A549 (cell line): ENCODE measurements around the gene ADD2. TPM values are rescaled to one million over a fixed set of nuclear protein-coding genes. Genes with fewer than 3 reads are reported as not detected.

Experiments
- ATAC-seq, 2 experiments: fragments of 200-7000 bp in 1 of 2; fragments of >200 bp in 1 of 2; cut with Nextera tagmentation in 1 of 2; cut with Tn5 transposase in 1 of 2; 3 replicates each; pipeline versions ENCODE4 v1.8.0 to v1.9.1; 2018 to 2020; ENCODE audit warnings: mild to moderate bottlenecking in 1 of 2, moderate library complexity in 1 of 2
- CTCF ChIA-PET: fragments of 300-600 bp; sonication (Branson Sonifier 250); formaldehyde crosslinking; extraction: SDS; loops from one replicate; lab custom pipeline; 2021; ENCODE audit warnings: antibody characterized with exemption, inconsistent platforms; lab: Yijun Ruan, JAX
- POLR2A ChIA-PET: fragments of 350-600 bp; formaldehyde crosslinking; extraction: SDS; loops from one replicate; lab custom pipeline; 2021; ENCODE audit warnings: antibody characterized with exemption, inconsistent platforms; lab: Yijun Ruan, JAX
- DNase-seq, 2 experiments: peaks; one replicate each; pipeline versions ENCODE4 v3.0.0 to v3.0.0-alpha.2; 2011 to 2016; ENCODE audit warnings: low read depth in 1 of 2, low spot score in 1 of 2
- FAIRE-seq: peaks from 2 replicates; lab custom pipeline; 2011; peaks lifted over from hg19 to GRCh38; lab: Jason Lieb, UNC
- H3K27ac ChIP-seq, 2 experiments: fragments of >200 bp; sonication (Bioruptor Twin); formaldehyde crosslinking; 3 replicates each; pipeline ENCODE4 v1.5.1; 2016 to 2017
- H3K4me1 ChIP-seq: fragments of >200 bp; sonication (Bioruptor Twin); formaldehyde crosslinking; 3 replicates; pipeline ENCODE4 v1.6.1; 2016
- H3K4me2 ChIP-seq: fragments of >200 bp; sonication (Bioruptor Twin); formaldehyde crosslinking; 3 replicates; pipeline ENCODE4 v1.6.1; 2016
- H3K4me3 ChIP-seq: fragments of >200 bp; sonication (Bioruptor Twin); formaldehyde crosslinking; 3 replicates; pipeline ENCODE4 v1.5.1; 2016
- H3K9me3 ChIP-seq: fragments of >200 bp; sonication (Bioruptor Twin); formaldehyde crosslinking; 3 replicates; pipeline ENCODE4 v1.6.1; 2016
- ATOH8 ChIP-seq: fragments of 250-450 bp; sonication (Bioruptor Pico); IDR thresholded peaks from 2 replicates; pipeline ENCODE4 v1.5.0; 2020; ENCODE audit warnings: low read depth, mild to moderate bottlenecking, moderate library complexity
- CHD4 ChIP-seq: fragments of 200-600 bp; sonication (generic); IDR thresholded peaks from 2 replicates; pipeline ENCODE4 v1.6.1; 2016; ENCODE audit warnings: antibody characterized with exemption, mild to moderate bottlenecking, borderline replicate concordance
- ESRRA ChIP-seq: fragments of 150-350 bp; IDR thresholded peaks from 2 replicates; pipeline ENCODE4 v1.6.1; 2014; ENCODE audit warnings: mild to moderate bottlenecking, low read length, borderline replicate concordance
- FOSL2 ChIP-seq, 2 experiments: fragments of 450-650 bp in 1 of 2; fragments of >200 bp in 1 of 2; sonication (Bioruptor Twin) in 1 of 2; formaldehyde crosslinking; IDR thresholded peaks; 2 replicates each; pipeline versions ENCODE4 v1.5.0 to v1.6.1; 2016 to 2020; ENCODE audit warnings: mild to moderate bottlenecking in 1 of 2, moderate library complexity in 1 of 2
- GATA3 ChIP-seq: IDR thresholded peaks from 2 replicates; pipeline ENCODE4 v1.6.1; 2012; ENCODE audit warnings: borderline replicate concordance
- HMGXB4 ChIP-seq: fragments of 250-450 bp; sonication (Bioruptor Pico); IDR thresholded peaks from 2 replicates; pipeline ENCODE4 v1.5.0; 2021; ENCODE audit warnings: mild to moderate bottlenecking, moderate library complexity, borderline replicate concordance
- HOXA7 ChIP-seq: fragments of 250-450 bp; sonication (Bioruptor Pico); IDR thresholded peaks from 2 replicates; pipeline ENCODE4 v1.5.0; 2020; ENCODE audit warnings: mild to moderate bottlenecking, moderate library complexity
- HOXB13 ChIP-seq: fragments of 250-450 bp; sonication (Bioruptor Pico); IDR thresholded peaks from 2 replicates; pipeline ENCODE4 v1.5.0; 2020; ENCODE audit warnings: low read depth, mild to moderate bottlenecking, moderate library complexity
- HOXB5 ChIP-seq: fragments of 250-450 bp; sonication (Bioruptor Pico); IDR thresholded peaks from 2 replicates; pipeline ENCODE4 v1.5.0; 2020; ENCODE audit warnings: mild to moderate bottlenecking, moderate library complexity
- JUNB ChIP-seq: fragments of >200 bp; sonication (Bioruptor Twin); formaldehyde crosslinking; IDR thresholded peaks from 2 replicates; pipeline ENCODE4 v1.6.1; 2016
- KDM5A ChIP-seq: fragments of 200-600 bp; sonication (generic); IDR thresholded peaks from 2 replicates; pipeline ENCODE4 v1.6.1; 2016; ENCODE audit warnings: antibody characterized with exemption, mild to moderate bottlenecking
- MAFK ChIP-seq: fragments of 450-650 bp; IDR thresholded peaks from 2 replicates; pipeline ENCODE4 v1.6.1; 2014; ENCODE audit not compliant: partially characterized antibody
- MAZ ChIP-seq: fragments of 150-350 bp; IDR thresholded peaks from 2 replicates; pipeline ENCODE4 v1.6.1; 2014; ENCODE audit warnings: antibody characterized with exemption, low read depth, low read length, borderline replicate concordance
- MYC ChIP-seq: IDR thresholded peaks from 2 replicates; pipeline ENCODE4 v1.6.1; 2012; ENCODE audit warnings: mild to moderate bottlenecking, inconsistent platforms, low read length, improper control_type of control experiment, borderline replicate concordance
- NFE2L2 ChIP-seq: fragments of 150-350 bp; conservative IDR thresholded peaks from 2 replicates; pipeline ENCODE4 v1.6.1; 2014; ENCODE audit warnings: low read length
- NPAS2 ChIP-seq: fragments of 250-450 bp; sonication (Bioruptor Pico); IDR thresholded peaks from 2 replicates; pipeline ENCODE4 v1.8.0; 2022; ENCODE audit warnings: mild to moderate bottlenecking, moderate library complexity, borderline replicate concordance
- NR3C1 ChIP-seq: fragments of >200 bp; sonication (Bioruptor Twin); formaldehyde crosslinking; IDR thresholded peaks from 3 replicates; pipeline ENCODE4 v1.6.1; 2017
- PBX3 ChIP-seq: IDR thresholded peaks from 2 replicates; pipeline ENCODE4 v1.6.1; 2012
- RAD21 ChIP-seq, 2 experiments: fragments of >200 bp in 1 of 2; sonication (Bioruptor Twin) in 1 of 2; formaldehyde crosslinking in 1 of 2; IDR thresholded peaks in 1 of 2; conservative IDR thresholded peaks in 1 of 2; 2 replicates in 1 of 2; 3 replicates in 1 of 2; pipeline ENCODE4 v1.6.1; 2012 to 2018; ENCODE audit warnings: inconsistent platforms in 1 of 2
- ZC3H11A ChIP-seq: fragments of 450-650 bp; IDR thresholded peaks from 2 replicates; pipeline ENCODE4 v1.6.1; 2014; ENCODE audit warnings: antibody characterized with exemption, mild to moderate bottlenecking
- ZNF302 ChIP-seq: fragments of 250-450 bp; sonication (Bioruptor Pico); IDR thresholded peaks from 2 replicates; pipeline ENCODE4 v1.9.0; 2021; ENCODE audit warnings: inconsistent platforms, mild to moderate bottlenecking, moderate library complexity
- WGBS: methylation state at CpG from one replicate; pipeline ENCODE4 v1.1.6; 2017; ENCODE audit errors: missing lambda C conversion rate; 5-methylcytosine and 5-hydroxymethylcytosine counted together
- polyA plus RNA-seq, 4 experiments: library from polyadenylated mRNA; depleted of rRNA in 3 of 4; stranded (reverse); fragments of >200 nt; fragmentation: RNase III in 1 of 4; extraction: RNeasy Plus Mini Kit Qiagen cat#74134 plus additional on column Dnase treatment in 1 of 4; gene quantifications; 2 replicates in 3 of 4; 3 replicates in 1 of 4; pipeline ENCODE4 v1.2.3, GENCODE V29; 2011 to 2017

ADD2 gene
- polyA plus RNA-seq, 2 of the 4 experiments (the other 2 are of a cell fraction): 18.0 to 25.5 TPM

- Histone ChIP-seq H3K27ac (no peak overlapping the region), H3K4me1 (no peaks in the 10 kb centered on the region), H3K9me3 (no peaks in the 10 kb centered on the region), H3K4me3 (no peak overlapping the region), H3K4me2 (no peak overlapping the region)
- no peak for FAIRE-seq
- 100% methylated on average over 1 of the region's 1 CpG for WGBS
- TF ChIP-seq NFE2L2 (no peak), HOXB5 (CRISPR knock-in tag) (no peak), ZC3H11A (no peak), MYC (no peak)
- POLR2A ChIA-PET: no interaction called here
- no peak for DNase-seq
- CTCF ChIA-PET: interaction anchor here (0.9 to 1.9 kb wide), 3 partner anchors 10 to 377 kb away, joined by 3 to 6 read pairs (median 3); partner anchors contain the start of gene FAM136A
- no peak for ATAC-seq
Measured at GRCh38 chr2:70679259-70679658, 88.7 kb downstream of the ADD2 start.

GRCh38 chr2:70678576-70679143 lies 89.3 kb downstream of the ADD2 start:
- H3K27ac ChIP-seq: no peak overlapping the region
- no peak for ATAC-seq
- no peak for TF ChIP-seq ZNF302 (CRISPR knock-in tag)
- no peak for TF ChIP-seq ATOH8 (CRISPR knock-in tag)
- TF ChIP-seq KDM5A: no peak
- TF ChIP-seq MAFK: no peak
- TF ChIP-seq HOXB13 (CRISPR knock-in tag): no peak
- TF ChIP-seq NPAS2: no peak
- no peak for TF ChIP-seq RAD21 (conservative IDR thresholded peaks at IDR 0.05 in 1 of 2, IDR thresholded peaks at IDR 0.05 in 1 of 2)
- no peak for TF ChIP-seq HOXA7 (CRISPR knock-in tag)
- no peak for TF ChIP-seq JUNB
- TF ChIP-seq FOSL2 (IDR thresholded peaks at IDR 0.05): no peak
- no peak for TF ChIP-seq FOSL2 (CRISPR knock-in tag; IDR thresholded peaks at IDR 0.05)
- no peak for TF ChIP-seq MAZ
- no peak for TF ChIP-seq NFE2L2
- no peak for TF ChIP-seq PBX3
- TF ChIP-seq ZC3H11A: no peak
- no peak for TF ChIP-seq NR3C1
- no peak for TF ChIP-seq HMGXB4 (CRISPR knock-in tag)
- no peak for TF ChIP-seq GATA3
- no peak for TF ChIP-seq CHD4
- no peak for TF ChIP-seq ESRRA
- H3K4me2 ChIP-seq: no peak overlapping the region
- ChIA-PET CTCF (interaction anchor here (0.9 to 1.3 kb wide), 2 partner anchors 11 to 375 kb away, joined by 3 read pairs; no protein-coding TSS in a partner anchor), POLR2A (no interaction called here)
- no peaks in the 10 kb centered on the region for H3K4me1 ChIP-seq
- no peaks in the 10 kb centered on the region for H3K9me3 ChIP-seq
- 93% methylated on average over 17 of the region's 17 CpGs for WGBS
- no peak for FAIRE-seq
- no peak for DNase-seq
- H3K4me3 ChIP-seq: no peak overlapping the region
